SH-SY5Y (cell line): ENCODE results near the gene CMTM3.

ENCODE experiments used
- GATA2 ChIP-seq: IDR thresholded peaks from 2 replicates; pipeline ENCODE4 v1.6.1; 2011; ENCODE audit warnings: mild to moderate bottlenecking, low read depth, low read length
- GATA3 ChIP-seq: IDR thresholded peaks from 2 replicates; pipeline ENCODE4 v1.6.1; 2011; ENCODE audit warnings: low read depth, mild to moderate bottlenecking, low read length, moderate library complexity

DNA sequence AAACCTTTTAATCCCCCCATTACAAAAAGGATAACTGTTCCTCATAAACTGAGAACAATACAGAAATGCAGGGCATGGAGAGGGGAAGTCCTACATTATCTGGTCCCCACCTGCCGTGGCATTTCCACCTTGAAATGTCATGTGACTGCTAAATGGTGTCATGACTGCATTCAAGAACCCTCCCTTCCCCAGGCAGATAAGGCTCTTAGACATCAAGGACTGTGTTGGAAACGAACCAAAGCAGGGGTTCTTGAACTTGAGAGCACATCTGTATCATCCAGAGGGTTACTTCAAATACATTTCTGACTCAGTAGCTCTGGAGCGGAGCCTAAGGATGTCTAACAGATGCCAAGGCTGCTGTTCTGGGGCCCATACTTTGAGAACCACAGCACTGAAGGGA lies 18.4 kb downstream of the CMTM3 start:
- TF ChIP-seq GATA2 (no peak), GATA3 (no peak)
